Amniotic epithelial cell (primary cell): ENCODE data around the gene CCDC88C.

Experiments
- DNase-seq: peaks from one replicate; pipeline ENCODE4 v3.0.0-alpha.2; 2010; ENCODE audit warnings: low read depth

CCDC88C gene

GRCh38 chr14:91396959-91397815 lies 20.4 kb downstream of the CCDC88C start:
- DNase-seq: no peak

DNA sequence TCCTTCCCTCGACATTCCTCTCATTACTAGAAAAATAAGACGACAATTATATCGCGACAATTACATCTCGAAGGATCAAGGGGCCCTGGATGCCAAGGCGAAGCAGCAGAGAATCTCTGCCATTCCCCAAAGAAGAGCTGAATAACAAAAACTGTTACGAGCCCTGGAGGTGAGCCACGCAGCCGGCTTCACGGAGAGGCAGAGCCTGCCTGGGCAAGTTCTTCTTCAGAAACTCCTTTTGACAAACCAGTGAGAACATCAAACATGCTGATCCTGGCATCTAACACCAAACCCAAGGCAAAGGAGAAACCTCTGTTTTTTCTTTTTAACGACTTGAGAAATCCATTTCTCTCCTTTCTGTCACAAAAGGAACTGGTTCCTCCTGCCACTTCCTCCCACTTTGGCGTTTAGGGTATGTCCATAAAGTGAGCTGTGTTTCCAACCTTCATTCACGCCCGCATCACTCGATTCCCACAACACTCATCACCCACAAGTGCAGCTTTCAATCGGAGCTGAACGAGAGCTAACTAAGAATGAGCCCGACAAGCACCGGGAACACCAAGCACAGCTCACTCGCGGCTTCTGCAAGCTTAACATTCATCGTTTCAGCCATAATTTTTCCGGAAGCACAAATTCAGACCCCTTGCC lies 21.5 kb downstream of the CCDC88C start:
- no peak for DNase-seq

- no peak for DNase-seq
Measured at GRCh38 chr14:91395466-91395865, 22.2 kb downstream of the CCDC88C start.

DNA sequence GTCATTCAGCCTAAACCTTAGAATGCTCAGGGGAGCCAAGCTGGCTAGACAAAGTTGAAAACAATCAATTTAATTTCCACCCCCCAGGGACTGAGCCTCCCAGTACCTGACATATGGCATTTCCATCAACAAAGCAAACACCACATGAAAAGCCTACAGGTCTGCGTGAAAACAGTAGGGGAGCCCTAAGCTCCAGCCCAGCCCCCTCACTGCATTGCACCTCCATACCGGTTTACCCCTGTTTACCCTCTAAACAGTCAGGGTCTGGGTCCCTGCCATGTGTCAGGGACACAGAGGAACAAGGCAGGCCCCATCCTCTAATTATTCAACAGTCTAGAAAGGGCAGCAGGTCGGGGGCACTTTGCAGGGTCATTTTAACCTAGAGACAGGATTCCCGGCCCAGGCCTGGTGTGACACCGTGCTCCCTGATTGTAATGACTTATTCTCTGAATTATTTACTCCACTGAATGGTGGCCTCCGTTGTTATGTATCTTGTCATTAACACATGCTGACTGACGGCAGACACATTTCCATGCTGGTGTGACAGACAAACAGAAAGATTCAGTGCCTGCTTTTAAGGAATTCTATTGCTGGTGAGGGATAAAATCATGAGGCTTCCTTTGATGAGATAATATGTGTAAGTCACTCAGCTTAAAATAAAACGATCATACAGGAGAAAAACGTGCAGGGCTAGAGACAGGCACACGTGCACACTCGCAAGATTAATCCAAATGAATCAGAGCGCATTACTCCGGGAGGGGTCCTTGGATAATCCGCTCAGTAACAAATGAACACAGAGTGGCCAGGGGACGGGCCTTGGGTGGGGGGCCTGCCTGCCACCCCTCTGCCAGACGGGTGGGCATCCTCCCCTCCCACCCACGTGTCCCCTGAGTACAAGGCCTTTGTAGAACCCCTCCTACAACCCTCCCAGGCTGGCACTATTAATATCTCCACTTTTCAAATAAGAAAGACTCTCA lies 23.2 kb downstream of the CCDC88C start:
- no peak for DNase-seq

- peak; percentile 2 for DNase-seq
Measured at GRCh38 chr14:91392623-91393303, 24.9 kb downstream of the CCDC88C start.

DNA sequence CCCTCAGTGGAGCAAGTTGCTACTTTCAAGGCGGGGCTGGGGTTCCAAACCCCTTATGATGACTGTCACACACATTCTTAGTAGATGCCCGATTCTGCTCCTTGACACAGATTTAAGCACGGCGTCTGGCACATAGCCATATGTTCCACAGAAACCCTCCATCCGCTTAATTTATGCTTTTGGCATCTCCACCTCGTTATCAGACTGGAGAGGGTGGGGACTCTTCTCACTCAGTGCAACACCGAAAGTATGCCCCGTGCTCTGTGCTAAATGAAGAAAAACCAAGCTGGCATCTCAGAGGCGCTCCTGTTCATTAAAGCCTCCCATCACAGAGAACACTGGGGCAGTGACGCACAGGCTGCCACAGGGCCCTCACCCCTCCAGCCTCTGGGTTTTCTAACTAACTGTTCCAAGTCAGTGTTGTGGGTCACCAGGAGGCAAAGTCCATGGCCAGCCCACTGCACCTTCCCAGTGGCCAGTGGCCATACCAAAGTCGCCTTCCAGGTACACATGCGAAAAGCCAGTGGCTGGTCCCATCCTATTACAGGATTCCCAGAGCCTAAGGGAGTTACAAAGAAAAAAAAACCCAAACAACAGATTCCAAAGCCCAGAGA lies 27.3 kb downstream of the CCDC88C start:
- DNase-seq: no peak

DNA sequence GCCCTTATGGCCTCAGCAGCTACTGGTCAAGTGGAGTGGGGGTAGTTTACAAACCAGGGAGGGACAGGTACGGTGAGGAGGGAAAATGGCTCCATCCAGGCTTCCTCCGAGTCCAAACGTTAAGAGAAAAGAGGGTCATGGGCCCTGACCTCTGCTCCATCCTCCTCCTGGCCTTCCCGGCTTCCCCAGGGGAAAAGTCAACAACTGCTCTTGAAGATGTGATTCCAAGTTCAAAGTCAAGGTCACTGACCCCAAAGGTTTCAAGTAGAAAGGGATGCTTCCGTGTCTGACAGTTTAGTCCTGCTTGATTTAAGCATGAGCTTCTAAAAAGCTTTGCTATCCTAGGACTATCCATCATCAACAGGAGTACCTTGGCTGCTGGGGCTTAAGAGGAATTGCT lies 28.5 kb downstream of the CCDC88C start:
- no peak for DNase-seq

DNA sequence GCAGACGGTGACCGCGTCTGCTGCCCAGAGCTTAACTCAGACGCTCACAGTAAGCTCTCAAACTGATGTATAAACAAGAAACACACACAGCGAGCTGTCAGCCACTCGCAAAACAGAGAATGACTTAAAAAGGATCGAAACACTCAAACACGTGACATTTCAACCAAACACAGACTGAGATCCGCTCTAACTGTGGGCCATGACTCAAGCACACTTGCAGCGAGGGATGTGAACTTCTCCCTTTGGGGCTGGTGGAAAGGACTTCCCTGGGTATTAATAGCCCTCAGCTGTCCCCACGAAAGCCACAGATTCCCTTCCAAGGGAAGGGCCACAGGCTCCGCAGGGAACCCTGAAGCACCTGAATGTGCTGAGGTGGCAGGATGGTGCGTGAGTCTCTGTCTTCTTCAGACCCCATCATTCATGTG lies 29.1 kb downstream of the CCDC88C start:
- DNase-seq: peak; percentile 39

DNA sequence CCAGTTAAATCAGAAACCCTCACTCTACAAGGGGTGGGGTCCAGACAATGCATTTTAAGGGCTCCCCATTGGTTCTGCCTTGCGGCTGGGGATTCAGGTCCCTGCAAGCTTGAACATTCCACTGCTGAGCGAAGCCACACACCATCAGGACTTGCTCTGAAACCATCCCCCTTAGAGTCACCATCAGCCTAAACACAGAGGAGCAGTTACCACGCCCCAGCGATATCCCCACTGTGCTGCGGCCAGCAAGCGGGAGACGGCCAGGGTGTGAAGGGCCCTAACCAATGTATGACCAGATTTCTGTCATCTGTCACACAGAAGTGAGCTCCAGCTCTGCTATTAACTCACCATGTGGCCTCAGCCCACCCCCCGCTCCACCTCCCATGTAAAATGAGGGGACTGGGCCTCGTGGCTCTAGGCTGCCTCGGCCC lies 29.7 kb downstream of the CCDC88C start:
- DNase-seq: no peak

GRCh38 chr14:91387169-91387835 lies 30.3 kb downstream of the CCDC88C start:
- peak; percentile 10 for DNase-seq

DNA sequence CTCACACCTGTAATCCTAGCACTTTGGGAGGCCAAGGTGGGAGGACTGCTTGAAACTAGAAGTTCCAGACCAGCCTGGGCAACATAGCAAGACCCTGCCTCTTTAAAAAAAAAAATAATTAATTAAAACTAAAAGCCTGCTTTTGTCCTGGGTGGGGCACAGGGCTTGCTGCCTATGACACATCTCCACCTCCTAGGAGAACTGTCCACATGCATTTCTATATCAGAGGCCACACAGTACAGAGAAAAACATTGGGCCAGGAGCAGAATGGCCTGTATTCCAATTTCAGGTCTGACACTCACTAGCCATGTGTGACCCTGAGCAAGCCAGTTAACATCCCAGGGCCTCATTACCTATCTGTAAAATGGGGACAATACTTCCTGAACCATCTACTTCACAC lies 31.9 kb downstream of the CCDC88C start:
- no peak for DNase-seq

GRCh38 chr14:91385224-91385623 lies 32.4 kb downstream of the CCDC88C start:
- DNase-seq: no peak

DNA sequence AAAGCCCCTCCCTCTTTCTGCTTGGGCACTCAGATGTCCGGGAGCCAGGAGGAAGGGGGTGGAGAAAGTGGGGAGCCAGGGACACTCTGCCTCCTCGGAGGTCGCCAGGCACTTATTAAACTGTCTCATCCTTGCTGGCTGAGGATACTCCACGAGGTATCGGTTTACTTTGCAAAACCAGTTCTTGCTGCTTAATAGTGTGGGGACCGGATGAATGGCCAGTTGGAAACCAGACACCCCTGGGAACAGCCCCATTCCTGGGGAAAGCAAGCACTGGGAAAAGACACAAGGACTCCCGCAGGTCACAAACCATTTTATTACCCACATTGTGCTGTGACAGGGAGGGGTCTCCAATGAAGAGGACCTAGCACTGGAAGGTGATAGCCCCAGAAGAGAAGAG lies 34.2 kb downstream of the CCDC88C start:
- no peak for DNase-seq

DNA sequence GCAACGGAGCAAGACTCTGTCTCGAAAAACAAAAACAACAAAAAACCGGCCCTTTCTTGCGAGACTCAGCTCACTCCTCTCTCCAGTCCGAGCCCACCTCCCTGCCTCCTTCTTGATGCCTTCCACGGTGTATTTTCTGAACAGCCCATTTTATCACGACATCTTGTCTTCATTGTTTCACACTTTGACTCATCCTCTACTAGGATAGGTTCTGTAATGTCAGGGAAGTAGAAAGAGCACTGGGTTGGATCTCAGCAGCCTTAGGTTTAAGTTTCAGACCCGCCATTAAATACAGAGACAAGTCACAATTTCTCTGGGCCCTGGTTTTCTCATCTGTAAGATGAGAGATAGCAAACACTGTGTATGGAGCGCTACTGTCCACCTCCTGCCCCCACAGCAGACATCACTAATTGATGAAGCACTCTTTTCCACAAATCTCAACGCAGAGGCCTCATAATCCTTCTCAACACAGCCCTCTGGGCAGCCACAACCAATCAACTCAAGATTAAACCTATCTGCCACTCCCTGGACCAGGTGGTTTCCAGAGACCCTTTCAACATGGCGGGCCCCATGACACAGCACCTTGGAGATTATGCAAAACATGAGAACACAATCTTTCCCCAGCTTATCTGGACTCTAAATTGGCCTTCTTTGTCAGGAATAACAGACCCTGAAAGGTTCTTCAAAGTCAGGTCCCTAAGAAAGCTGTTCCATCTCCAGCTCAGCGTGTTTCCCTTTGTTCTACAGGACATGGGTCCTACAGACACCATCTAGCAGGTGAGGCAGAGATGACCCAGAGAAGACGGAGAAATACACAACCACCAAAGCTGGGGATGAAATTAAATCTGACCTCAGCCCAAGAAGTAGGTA lies 35.6 kb downstream of the CCDC88C start:
- no peak for DNase-seq

DNA sequence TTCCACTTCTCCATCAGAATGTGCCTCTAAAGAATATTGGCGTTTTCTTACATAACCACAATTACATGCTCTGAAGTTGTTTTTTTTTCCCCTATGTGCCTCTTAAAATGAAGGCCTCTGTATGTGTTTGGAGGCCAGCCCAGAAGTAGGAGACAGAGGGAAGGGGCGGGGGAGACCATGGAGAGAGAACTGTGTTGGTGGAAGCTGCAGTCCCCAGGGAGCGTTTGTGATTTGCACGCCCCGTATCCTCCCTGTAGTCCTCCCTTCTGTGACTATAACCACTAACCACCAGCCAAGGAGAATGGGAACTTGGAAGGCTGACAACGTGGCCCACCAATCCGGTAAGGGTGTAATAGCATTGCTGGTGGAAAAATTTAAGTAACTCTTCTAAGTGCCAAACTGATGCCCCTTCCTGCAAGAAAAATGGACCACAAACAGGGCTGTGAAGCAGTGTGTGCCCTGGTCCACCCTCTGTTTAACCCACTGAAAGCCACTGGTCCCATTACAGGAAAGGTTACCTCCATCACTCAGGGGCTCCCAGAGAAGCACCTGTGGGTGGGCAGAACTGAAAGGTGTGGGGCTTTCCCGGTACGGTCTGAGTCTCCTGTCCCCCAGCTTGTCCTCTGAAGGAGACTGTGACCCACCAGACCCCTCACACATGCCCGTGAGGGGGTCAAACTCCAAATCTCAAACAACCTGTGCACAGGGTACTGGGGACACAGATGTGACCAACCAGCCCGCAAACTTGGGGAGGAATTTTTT lies 36.8 kb downstream of the CCDC88C start:
- no peak for DNase-seq

- no peak for DNase-seq
Measured at GRCh38 chr14:91380123-91380522, 37.5 kb downstream of the CCDC88C start.

- DNase-seq: no peak
Measured at GRCh38 chr14:91379579-91379932, 38.1 kb downstream of the CCDC88C start.

GRCh38 chr14:91378930-91379578 lies 38.6 kb downstream of the CCDC88C start:
- peak; percentile 43 for DNase-seq
